IMR-90 (cell line): ENCODE results near the gene GPRC5D. TPM values are rescaled to one million over a fixed set of nuclear protein-coding genes. Genes with fewer than 3 reads are reported as not detected.

Experiments
- ATAC-seq: fragments of 200-7000 bp; cut with Tn5 transposase; 2 replicates; pipeline ENCODE4 v1.9.1; 2020; ENCODE audit warnings: low read depth, mild to moderate bottlenecking, moderate library complexity
- BruUV-seq: library from RNA; stranded (reverse); fragments of 400-500 nt; replicated peaks from 2 replicates; lab custom pipeline; 2021; lab: Mats Ljungman, UMichigan
- CTCF ChIA-PET: fragments of 300-600 bp; formaldehyde crosslinking; extraction: SDS; loops from one replicate; lab custom pipeline; 2021; ENCODE audit warnings: antibody characterized with exemption; lab: Yijun Ruan, JAX
- POLR2A ChIA-PET: fragments of 300-600 bp; sonication (Branson Sonifier 250); formaldehyde crosslinking; loops from one replicate; lab custom pipeline; 2022; ENCODE audit warnings: antibody characterized with exemption; ENCODE audit not compliant: unreplicated experiment; lab: Charles Lee
- DNase-seq: peaks from one replicate; pipeline ENCODE4 v3.0.0; 2013
- H2AFZ ChIP-seq: replicated peaks from 2 replicates; pipeline ENCODE3; 2013; ENCODE audit warnings: low read length, mild to moderate bottlenecking; ENCODE audit not compliant: poor library complexity
- H2AK5ac ChIP-seq: 2 replicates; pipeline ENCODE4 v1.6.1; 2013; ENCODE audit warnings: low read depth, low read length, inconsistent platforms
- H2AK9ac ChIP-seq: replicated peaks from 2 replicates; pipeline ENCODE3; 2013; ENCODE audit warnings: mild to moderate bottlenecking, low read depth, low read length, moderate library complexity; ENCODE audit not compliant: poor library complexity
- H2BK120ac ChIP-seq: 2 replicates; pipeline ENCODE4 v1.6.1; 2013; ENCODE audit warnings: low read depth, low read length, inconsistent platforms
- H2BK15ac ChIP-seq: 3 replicates; pipeline ENCODE4 v1.6.1; 2013; ENCODE audit warnings: low read depth, low read length, inconsistent platforms
- H2BK20ac ChIP-seq: 2 replicates; pipeline ENCODE4 v1.6.1; 2013; ENCODE audit warnings: low read depth, mild to moderate bottlenecking, inconsistent platforms, low read length, moderate library complexity
- H2BK5ac ChIP-seq: 2 replicates; pipeline ENCODE4 v1.6.1; 2013; ENCODE audit warnings: mild to moderate bottlenecking, low read depth, low read length, inconsistent platforms; ENCODE audit not compliant: poor library complexity, severe bottlenecking
- H3K14ac ChIP-seq: replicated peaks from 2 replicates; pipeline ENCODE4 v1.6.1; 2013; ENCODE audit warnings: low read depth, low read length, inconsistent platforms
- H3K18ac ChIP-seq: 2 replicates; pipeline ENCODE4 v1.6.1; 2013; ENCODE audit warnings: low read depth, low read length, control low read depth
- H3K23ac ChIP-seq: 2 replicates; pipeline ENCODE4 v1.6.1; 2013; ENCODE audit warnings: low read depth, low read length, inconsistent platforms
- H3K27ac ChIP-seq: 2 replicates; pipeline ENCODE4 v1.5.1; 2013; ENCODE audit warnings: mild to moderate bottlenecking, control low read depth, low read length; ENCODE audit not compliant: insufficient read depth
- H3K27me3 ChIP-seq: 2 replicates; pipeline ENCODE4 v1.6.1; 2013; ENCODE audit warnings: low read length; ENCODE audit not compliant: control insufficient read depth, insufficient read depth
- H3K36me3 ChIP-seq: 2 replicates; pipeline ENCODE4 v1.6.1; 2013; ENCODE audit warnings: low read length, mixed read lengths; ENCODE audit not compliant: control insufficient read depth, insufficient read depth
- H3K4ac ChIP-seq: 2 replicates; pipeline ENCODE4 v1.6.1; 2013; ENCODE audit warnings: low read depth, low read length, inconsistent platforms
- H3K4me1 ChIP-seq: 2 replicates; pipeline ENCODE4 v1.6.1; 2013; ENCODE audit warnings: low read length, mixed read lengths; ENCODE audit not compliant: control insufficient read depth, insufficient read depth
- H3K4me2 ChIP-seq: 2 replicates; pipeline ENCODE4 v1.6.1; 2013; ENCODE audit warnings: low read depth, mild to moderate bottlenecking, control low read depth, low read length, moderate library complexity
- H3K4me3 ChIP-seq: 2 replicates; pipeline ENCODE4 v1.5.1; 2013; ENCODE audit warnings: low read depth, mild to moderate bottlenecking, control low read depth, low read length, moderate library complexity; ENCODE audit not compliant: insufficient read depth
- H3K56ac ChIP-seq: 2 replicates; pipeline ENCODE4 v1.6.1; 2013; ENCODE audit warnings: low read length, inconsistent platforms; ENCODE audit not compliant: insufficient read depth; ENCODE audit errors: extremely low read depth
- H3K79me1 ChIP-seq, 2 experiments: 2 replicates each; pipeline ENCODE4 v1.6.1; 2013; ENCODE audit warnings: low read length in 2 of 2, inconsistent platforms in 1 of 2, low read depth in 1 of 2
- H3K9ac ChIP-seq: 2 replicates; pipeline ENCODE4 v1.6.1; 2013; ENCODE audit warnings: low read depth, low read length, control low read depth
- H3K9me1 ChIP-seq: 2 replicates; pipeline ENCODE4 v1.6.1; 2013; ENCODE audit warnings: low read length, inconsistent platforms; ENCODE audit not compliant: insufficient read depth
- H3K9me3 ChIP-seq: 2 replicates; pipeline ENCODE4 v1.6.1; 2013; ENCODE audit warnings: low read length; ENCODE audit not compliant: control insufficient read depth, insufficient read depth
- H4K20me1 ChIP-seq: 2 replicates; pipeline ENCODE4 v1.6.1; 2013; ENCODE audit warnings: low read length, inconsistent platforms; ENCODE audit not compliant: insufficient read depth
- H4K5ac ChIP-seq: 2 replicates; pipeline ENCODE4 v1.6.1; 2013; ENCODE audit warnings: mild to moderate bottlenecking, low read depth, low read length, control low read depth
- H4K8ac ChIP-seq, 2 experiments: 2 replicates each; pipeline ENCODE4 v1.6.1; 2013; ENCODE audit warnings: low read depth in 2 of 2, low read length in 2 of 2, control low read depth in 1 of 2, inconsistent platforms in 1 of 2
- H4K91ac ChIP-seq: 2 replicates; pipeline ENCODE4 v1.6.1; 2013; ENCODE audit warnings: low read depth, low read length, inconsistent platforms; ENCODE audit not compliant: insufficient read depth
- BHLHE40 ChIP-seq: fragments of 150-350 bp; IDR thresholded peaks from 2 replicates; pipeline ENCODE4 v1.6.1; 2016; ENCODE audit warnings: mild to moderate bottlenecking, low read depth, low read length
- CEBPB ChIP-seq: IDR thresholded peaks from 2 replicates; pipeline ENCODE4 v1.6.1; 2012; ENCODE audit warnings: low read depth, low read length, improper control_type of control experiment
- CTCF ChIP-seq: conservative IDR thresholded peaks from 2 replicates; pipeline ENCODE4 v1.5.1; 2012; ENCODE audit warnings: mild to moderate bottlenecking, low read depth, low read length, improper control_type of control experiment
- ELK1 ChIP-seq: fragments of 150-350 bp; IDR thresholded peaks from 2 replicates; pipeline ENCODE4 v1.6.1; 2016; ENCODE audit warnings: low read depth, mild to moderate bottlenecking, low read length, moderate library complexity, borderline replicate concordance
- MAZ ChIP-seq: IDR thresholded peaks from 2 replicates; pipeline ENCODE4 v1.6.1; 2012; ENCODE audit warnings: low read depth, mild to moderate bottlenecking, low read length, improper control_type of control experiment, moderate library complexity, borderline replicate concordance
- MXI1 ChIP-seq: IDR thresholded peaks from 2 replicates; pipeline ENCODE4 v1.6.1; 2012; ENCODE audit warnings: low read depth, mild to moderate bottlenecking, low read length, moderate library complexity, borderline replicate concordance
- POLR2A ChIP-seq: IDR thresholded peaks from 2 replicates; pipeline ENCODE4 v1.6.1; 2012; ENCODE audit warnings: mild to moderate bottlenecking, low read depth, low read length
- SMC3 ChIP-seq: fragments of 150-350 bp; IDR thresholded peaks from 2 replicates; pipeline ENCODE4 v1.6.1; 2016; ENCODE audit warnings: low read depth, mild to moderate bottlenecking, antibody characterized with exemption, low read length, moderate library complexity
- WGBS, 2 experiments: methylation state at CpG; one replicate each; pipeline versions ENCODE4 v1.1.5 to v1.1.7; 2013; ENCODE audit warnings: missing lambda C conversion rate in 2 of 2; ENCODE audit not compliant: insufficient read length in 1 of 2; ENCODE audit errors: extremely low coverage in 2 of 2; 5-methylcytosine and 5-hydroxymethylcytosine counted together
- dilution Hi-C: fragments of 300-500 bp; cut with HindIII; formaldehyde crosslinking; loops from one replicate; pipeline ENCODE4 v1.14.3; 2018; ENCODE audit warnings: low sequenced_read_pairs; ENCODE audit not compliant: unreplicated experiment
- in situ Hi-C: fragments of 300-500 bp; cut with MboI; formaldehyde crosslinking; loops from 3 replicates; pipeline ENCODE4 v1.14.3; 2019; ENCODE audit warnings: low sequenced_read_pairs, inconsistent platforms, mixed read lengths
- intact Hi-C: fragments of 100-400 bp; cut with micrococcal nuclease; formaldehyde crosslinking; loops from 2 replicates; pipeline ENCODE4 v1.10.0; 2022
- polyA plus RNA-seq, 3 experiments: library from polyadenylated mRNA; depleted of rRNA; stranded (reverse); fragments of >200 nt; gene quantifications; 2 replicates each; pipeline ENCODE4 v1.2.3, GENCODE V29; 2012; ENCODE audit warnings: low replicate concordance in 1 of 3
- total RNA-seq: library from RNA; depleted of rRNA; stranded (reverse); fragments of >200 nt; gene quantifications from 2 replicates; pipeline ENCODE4 v1.2.3, GENCODE V29; 2012

GPRC5D gene
- total and polyA plus RNA-seq, 2 of the 4 experiments (the other 2 are of a cell fraction), result not detected

- H3K9me3 ChIP-seq, result no peaks in the 10 kb centered on the region
- H3K9ac ChIP-seq, result no peak overlapping the region
- H3K14ac ChIP-seq, result no peak overlapping the region
- no peaks in the 10 kb centered on the region for H3K79me1 ChIP-seq
- no peak overlapping the region for H4K91ac ChIP-seq
- no peak overlapping the region for H2AFZ ChIP-seq
- intact Hi-C loops, result no loop called here
- DNase-seq (no peak), ATAC-seq (no peak)
- no peak overlapping the region for H3K4ac ChIP-seq
- peaks cover 2% of the 10 kb centered on the region for H3K36me3 ChIP-seq
- in situ Hi-C loops, result no loop called here
- TF ChIP-seq ELK1 (no peak), CEBPB (no peak), MXI1 (no peak), SMC3 (no peak), BHLHE40 (no peak), CTCF (no peak), MAZ (no peak), POLR2A (no peak)
- H3K4me2 ChIP-seq, result no peak overlapping the region
- no peak overlapping the region for H2AK5ac ChIP-seq
- no peak overlapping the region for H2BK15ac ChIP-seq
- no peak overlapping the region for H3K23ac ChIP-seq
- no peak overlapping the region for H2AK9ac ChIP-seq
- no peak overlapping the region for H3K56ac ChIP-seq
- no peaks in the 10 kb centered on the region for H3K4me1 ChIP-seq
- no peak overlapping the region for H2BK5ac ChIP-seq
- H4K20me1 ChIP-seq, result no peaks in the 10 kb centered on the region
- no peak overlapping the region for H4K8ac ChIP-seq
- ChIA-PET POLR2A (no interaction called here), CTCF (no interaction called here)
- H3K9me1 ChIP-seq, result 0 out of 2 replicates have a peak, but pooled peaks cover 6% of the 10 kb centered on the region
- no peak overlapping the region for H2BK120ac ChIP-seq
- no peak overlapping the region for H3K18ac ChIP-seq
- no peak overlapping the region for H3K27ac ChIP-seq
- no peak overlapping the region for H2BK20ac ChIP-seq
- H3K4me3 ChIP-seq, result no peak overlapping the region
- no TSS peak for BruUV-seq
- dilution Hi-C loops, result no loop called here
- H3K27me3 ChIP-seq, result no peaks in the 10 kb centered on the region
- H4K5ac ChIP-seq, result no peak overlapping the region
- no CpG with 5 or more reads among the region's 1 CpG for WGBS, 2 experiments
These were observed 466 bp downstream of the GPRC5D start for GRCh38 chr12:12951504-12951903.
